IPS-NIHi11 (cell line): ENCODE results near the gene POC1A.

Experiments
- DNase-seq: peaks from one replicate; pipeline ENCODE4 v3.0.0; 2012; ENCODE audit warnings: mixed read lengths, low spot score

POC1A gene

GRCh38 chr3:52154135-52155094, at the start of gene POC1A:
Gene POC1A (minus strand): TSS chr3:52154423. CDS start chr3:52154372, 51 bp downstream.
- peak; percentile 93 for DNase-seq

DNA sequence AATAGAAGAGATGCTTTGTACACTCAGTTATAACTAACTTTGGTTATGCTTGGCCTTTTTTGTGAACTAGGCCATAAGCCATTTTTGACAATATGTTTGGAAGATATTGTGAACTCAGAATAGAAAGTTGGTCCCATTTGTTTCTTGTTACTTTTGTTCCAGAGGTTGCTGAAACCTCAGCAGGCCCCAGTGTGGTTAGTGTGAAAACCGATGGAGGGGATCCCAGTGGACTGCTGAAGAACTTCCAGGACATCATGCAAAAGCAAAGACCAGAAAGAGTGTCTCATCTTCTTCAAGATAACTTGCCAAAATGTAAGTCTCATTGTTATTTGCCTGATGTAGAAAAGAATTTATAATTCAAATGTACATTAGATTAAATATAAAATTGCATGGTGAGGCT, 49.5 kb upstream of the POC1A start:
- no peak for DNase-seq

- DNase-seq, result no peak
Observed at GRCh38 chr3:52202384-52203077, 48.3 kb upstream of the POC1A start.

GRCh38 chr3:52200981-52201679, 46.9 kb upstream of the POC1A start:
- no peak for DNase-seq

DNA sequence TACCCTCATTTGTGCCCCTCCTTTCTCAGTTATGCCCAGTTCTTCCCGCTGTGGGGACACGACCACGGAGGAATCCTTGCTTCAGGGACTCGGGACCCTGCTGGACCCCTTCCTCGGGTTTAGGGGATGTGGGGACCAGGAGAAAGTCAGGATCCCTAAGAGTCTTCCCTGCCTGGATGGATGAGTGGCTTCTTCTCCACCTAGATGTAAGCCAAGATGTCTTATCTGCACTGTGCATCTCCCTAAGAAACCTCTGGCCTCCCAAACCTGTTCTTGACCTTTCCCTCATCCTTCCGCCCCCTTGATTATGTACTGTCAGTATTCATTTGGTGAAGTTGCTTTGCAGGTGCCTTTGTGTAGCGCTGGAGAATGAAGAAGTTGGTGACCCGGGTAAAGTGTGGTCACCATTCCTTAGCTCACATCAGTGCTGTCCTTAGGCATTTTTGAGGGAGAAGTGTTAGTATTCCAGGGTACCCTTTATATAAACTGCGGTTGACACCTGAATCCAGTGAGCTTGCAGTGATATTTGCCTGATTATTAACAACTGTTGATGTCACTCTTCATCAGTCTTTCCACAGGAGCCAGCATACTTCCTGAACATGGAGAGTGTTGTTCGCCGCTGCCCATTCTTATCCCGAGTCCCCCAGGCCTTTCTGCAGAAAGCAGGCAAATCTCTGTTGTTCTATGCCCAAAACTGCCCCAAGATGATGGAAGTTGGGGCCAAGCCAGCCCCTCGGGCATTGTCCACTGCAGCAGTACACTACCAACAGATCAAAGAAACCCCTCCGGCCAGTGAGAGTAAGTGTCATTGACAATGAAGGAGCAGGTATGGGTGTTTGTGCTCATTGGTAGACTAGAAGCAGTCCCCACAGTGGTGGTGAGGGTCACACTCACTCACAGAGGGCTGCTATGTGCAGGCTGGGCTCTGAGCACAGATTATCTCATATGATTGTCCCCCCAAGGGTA, 44.7 kb upstream of the POC1A start:
- DNase-seq, result no peak

DNA sequence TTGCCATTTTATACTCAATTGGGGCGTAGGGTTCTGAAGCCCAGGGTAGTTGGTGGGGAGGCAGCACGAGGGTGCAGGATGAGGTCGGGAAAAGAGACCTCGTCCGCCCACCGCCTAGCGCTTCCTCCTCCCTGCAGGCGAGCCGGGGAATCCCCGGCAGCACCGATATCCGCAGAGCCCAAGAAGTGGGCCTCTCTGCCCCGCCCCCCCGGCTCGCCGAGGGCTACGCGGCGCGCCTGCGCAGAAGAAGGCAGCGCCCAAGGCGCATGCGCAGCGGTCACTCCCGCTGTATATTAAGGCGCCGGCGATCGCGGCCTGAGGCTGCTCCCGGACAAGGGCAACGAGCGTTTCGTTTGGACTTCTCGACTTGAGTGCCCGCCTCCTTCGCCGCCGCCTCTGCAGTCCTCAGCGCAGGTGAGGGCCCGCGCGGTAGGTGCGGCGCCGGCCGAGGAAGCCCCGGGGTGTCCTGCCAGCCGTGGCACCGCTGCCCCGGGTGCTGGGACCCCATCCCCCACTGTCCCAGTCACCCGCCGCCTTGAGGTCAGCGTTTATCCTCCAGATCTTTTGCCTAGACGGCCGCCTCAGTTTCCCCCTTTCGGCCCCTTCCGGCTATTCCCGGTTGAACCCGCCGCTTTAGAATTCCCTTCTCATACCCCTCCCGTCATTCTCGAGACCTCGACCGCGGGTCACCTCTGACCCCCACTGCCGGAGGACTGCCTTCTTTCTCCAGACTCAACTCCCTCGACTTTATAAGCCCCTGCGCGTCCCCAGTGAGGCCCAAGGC, 43.8 kb upstream of the POC1A start, which contains the start of gene ALAS1:
Gene ALAS1 (plus strand): TSS at position 319 of the 784 bp plus-strand sequence. CDS start 1,082 bp downstream, outside the sequence.
- peak; percentile 99 for DNase-seq

- DNase-seq, result no peak
Observed at GRCh38 chr3:52197499-52197841, 43.2 kb upstream of the POC1A start.

GRCh38 chr3:52196977-52197376, 42.8 kb upstream of the POC1A start:
- DNase-seq, result no peak

GRCh38 chr3:52195823-52196331, 41.7 kb upstream of the POC1A start:
- DNase-seq, result no peak

DNA sequence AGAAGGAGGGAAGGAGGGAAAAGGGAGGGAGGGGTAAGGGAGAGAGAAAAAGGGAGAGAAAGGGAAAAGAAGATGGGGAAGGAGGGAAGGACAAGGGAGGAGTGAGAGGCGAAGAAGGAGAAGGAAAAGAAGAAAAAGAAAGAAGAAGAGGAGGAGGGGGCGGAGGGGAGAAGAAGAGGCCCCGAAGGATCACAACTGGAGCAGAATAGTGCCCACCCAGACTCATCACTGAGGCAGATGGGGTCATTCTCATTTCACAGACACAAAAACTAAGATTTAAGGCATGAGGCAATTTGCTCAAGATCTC, 41.0 kb upstream of the POC1A start:
- no peak for DNase-seq

GRCh38 chr3:52194485-52195290, 40.5 kb upstream of the POC1A start:
- no peak for DNase-seq

DNA sequence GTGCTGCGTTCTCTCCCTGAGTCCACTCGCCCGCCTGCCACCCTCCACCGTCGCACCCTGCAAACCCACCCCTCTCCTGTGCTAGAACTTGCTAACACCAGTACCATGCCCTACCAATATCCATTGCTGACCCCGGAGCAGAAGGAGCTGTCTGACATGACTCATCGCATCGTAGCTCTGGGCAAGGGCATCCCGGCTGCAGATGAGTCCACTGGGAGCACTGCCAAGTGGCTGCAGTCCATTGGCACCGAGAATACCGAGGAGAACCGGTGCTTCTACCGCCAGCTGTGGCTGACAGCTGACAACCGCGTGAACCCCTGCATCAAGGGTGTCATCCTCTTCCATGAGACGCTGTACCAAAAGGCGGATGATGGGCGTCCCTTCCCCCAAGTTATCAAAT, 38.8 kb upstream of the POC1A start:
- DNase-seq, result no peak

DNA sequence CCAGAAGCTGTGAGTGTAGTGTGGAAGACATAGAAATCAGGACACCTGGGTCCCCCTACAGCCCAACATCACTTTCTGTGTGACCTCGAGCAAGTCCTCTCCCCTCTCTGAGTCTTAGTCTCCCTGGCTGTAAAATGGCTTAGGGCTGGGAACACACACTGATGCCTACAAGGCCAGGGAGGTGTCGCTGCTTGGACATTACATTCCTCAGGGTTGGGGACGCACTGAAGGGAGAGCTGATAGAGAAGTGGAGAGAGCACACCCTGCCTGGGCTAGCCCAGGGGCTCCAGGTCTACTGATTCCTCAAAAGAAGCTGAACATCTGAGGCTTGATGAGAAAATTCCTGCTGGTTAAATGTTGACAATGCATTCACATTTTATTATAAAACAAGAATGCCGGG, 37.4 kb upstream of the POC1A start:
- DNase-seq, result no peak

- DNase-seq, result no peak
Observed at GRCh38 chr3:52190294-52191074, 36.3 kb upstream of the POC1A start.

GRCh38 chr3:52188556-52188955, 34.3 kb upstream of the POC1A start:
- no peak for DNase-seq

DNA sequence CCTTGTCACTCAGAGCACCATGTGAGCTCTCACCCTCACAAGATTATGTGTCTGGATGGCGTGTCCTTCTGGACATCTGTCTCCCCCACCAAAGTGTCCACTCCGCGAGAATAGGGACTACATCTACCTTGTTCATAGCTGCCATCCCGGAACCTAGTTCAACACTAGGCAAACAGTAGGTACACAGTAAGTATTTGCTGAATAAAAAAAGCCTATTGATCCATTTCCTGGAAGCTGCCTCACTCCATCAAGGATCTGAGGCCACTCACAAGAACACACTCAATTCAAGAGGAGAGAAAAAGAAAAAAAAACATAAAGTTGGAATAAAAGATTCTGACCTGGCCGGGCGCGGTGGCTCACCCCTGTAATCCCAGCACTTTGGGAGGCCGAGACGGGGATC, 32.5 kb upstream of the POC1A start:
- DNase-seq, result no peak

DNA sequence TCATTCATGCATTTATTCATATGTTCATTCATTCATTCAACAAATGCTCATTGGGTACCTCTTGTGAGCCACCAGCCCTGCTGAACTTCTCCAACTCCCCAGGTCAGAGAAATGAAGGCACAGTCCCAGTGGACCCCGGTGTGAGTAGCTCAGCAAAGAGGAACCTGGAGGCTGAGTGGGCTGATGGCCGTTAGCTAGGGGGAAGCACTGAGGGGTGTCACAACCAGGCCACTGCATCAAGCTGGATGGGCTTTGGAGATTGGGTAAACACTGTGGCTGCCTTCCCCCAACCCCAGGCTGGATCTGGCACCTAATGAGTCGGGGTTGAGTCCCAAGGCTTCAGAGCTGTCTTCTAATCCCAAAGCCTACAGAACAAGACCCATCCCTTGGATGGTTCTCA, 31.6 kb upstream of the POC1A start:
- no peak for DNase-seq

DNA sequence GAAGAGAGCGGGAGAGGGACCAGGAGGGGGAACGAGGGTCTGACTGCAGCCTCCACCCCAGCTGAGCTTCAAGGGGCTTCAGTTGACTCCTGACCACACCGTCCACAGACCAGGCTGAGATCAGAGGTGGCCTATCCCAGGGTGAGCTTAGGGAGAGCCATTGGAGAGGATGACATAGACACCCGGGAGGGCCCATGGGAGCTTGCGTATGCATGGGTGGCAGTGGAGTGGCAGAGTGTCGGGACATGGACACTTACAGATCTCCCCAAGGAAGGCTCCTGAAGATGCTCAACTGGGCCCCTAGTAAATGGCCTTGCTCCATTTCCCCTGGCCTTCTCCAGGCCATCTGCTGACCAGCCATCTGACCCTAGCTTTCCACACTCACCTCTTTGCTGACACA, 31.1 kb upstream of the POC1A start:
- no peak for DNase-seq

DNA sequence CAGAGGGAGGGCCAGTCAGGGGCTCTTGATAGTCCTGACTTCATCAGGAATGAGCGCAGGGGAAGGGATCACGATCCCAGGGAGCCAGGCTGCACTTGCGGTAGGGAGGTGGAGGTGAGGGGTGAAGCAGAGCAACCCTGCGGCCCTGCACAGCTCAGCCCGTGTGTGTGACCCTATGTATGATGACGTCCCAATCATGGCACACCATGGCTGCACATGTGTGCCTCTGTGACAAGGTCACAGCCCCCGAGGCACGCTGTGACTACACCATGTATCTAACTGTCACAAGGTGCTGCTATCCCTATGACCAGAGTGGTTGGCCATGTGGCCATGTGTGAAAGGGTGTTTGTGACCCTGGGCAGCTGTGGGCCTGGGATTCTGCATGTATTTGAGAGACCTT, 30.5 kb upstream of the POC1A start:
- no peak for DNase-seq
